NCI-H2029 treated with DMSO at 0.1 percent for 48 hours (cell line): Measurements from ENCODE around the gene DCDC2B.
A peak's percentile ranks its signal among the peaks of the same experiment; 100 is the strongest.

Experiments used
- DNase-seq: peaks from one replicate; lab custom pipeline; 2025; lab: John Stamatoyannopoulos, UW

DCDC2B gene

GRCh38 chr1:32223683-32224082 lies 14.8 kb downstream of the DCDC2B start:
- DNase-seq = no peak

GRCh38 chr1:32224285-32224684 lies 15.4 kb downstream of the DCDC2B start:
- DNase-seq = no peak

DNA sequence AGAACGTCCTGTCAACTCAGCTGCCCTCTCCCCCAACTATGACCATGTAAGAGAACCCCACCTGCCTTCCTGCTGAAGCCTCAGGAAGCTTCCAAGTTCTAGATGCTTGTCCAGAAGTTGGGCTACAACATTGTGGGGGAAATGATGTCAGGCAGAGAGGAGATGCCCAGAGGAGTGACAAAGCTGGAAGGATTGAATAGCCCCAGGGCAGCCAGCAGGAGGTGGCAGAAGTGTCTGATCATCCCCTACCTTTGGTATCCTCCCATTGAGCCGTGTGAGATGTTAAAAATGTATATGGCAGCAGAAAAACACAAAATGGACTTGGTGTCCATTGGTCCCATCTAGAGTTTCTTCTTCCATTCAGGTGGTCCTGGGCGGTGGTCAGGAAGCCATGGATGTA lies 19.9 kb downstream of the DCDC2B start:
- no peak for DNase-seq

- no peak for DNase-seq
These were observed 23.0 kb downstream of the DCDC2B start for GRCh38 chr1:32231843-32232432.

DNA sequence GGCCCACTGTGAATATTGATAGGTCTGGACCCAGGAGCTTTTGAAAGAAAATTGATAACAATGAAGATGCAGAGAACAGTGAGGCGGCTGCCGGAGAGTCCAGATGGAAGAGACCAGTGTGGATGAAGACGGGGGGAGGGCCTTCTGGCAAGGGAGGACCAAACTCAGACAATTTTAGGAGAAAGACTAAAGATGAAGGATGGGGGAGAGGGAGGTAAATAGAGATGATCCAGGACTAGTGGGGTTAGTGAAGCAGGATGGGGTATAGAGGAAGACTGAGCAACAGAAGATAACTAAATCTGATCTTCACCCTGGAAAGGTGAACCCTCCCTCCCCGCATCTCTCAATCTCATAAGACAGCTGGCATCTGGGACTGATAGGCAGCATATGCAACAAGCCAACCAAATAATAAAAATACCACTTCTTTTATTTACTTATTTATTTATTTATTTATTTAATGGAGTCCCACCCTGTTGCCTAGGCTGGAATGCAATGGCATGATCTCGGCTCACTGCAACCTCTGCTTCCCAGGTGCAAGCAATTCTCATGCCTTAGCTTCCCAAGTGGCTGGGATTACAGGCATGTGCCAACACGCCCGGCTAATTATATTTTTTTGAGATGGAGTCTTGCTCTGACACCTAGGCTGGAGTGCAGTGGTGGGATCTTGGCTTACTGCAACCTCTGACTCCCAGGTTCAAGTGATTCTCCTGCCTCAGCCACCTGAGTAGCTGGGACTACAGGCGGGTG lies 23.8 kb downstream of the DCDC2B start:
- DNase-seq = no peak

GRCh38 chr1:32234792-32235191 lies 25.9 kb downstream of the DCDC2B start:
- DNase-seq = no peak

GRCh38 chr1:32239337-32239736 lies 30.4 kb downstream of the DCDC2B start:
- DNase-seq = no peak

GRCh38 chr1:32239790-32240139 lies 30.9 kb downstream of the DCDC2B start:
- DNase-seq = no peak

GRCh38 chr1:32240140-32240951 lies 31.5 kb downstream of the DCDC2B start:
- DNase-seq = peak; percentile 34

DNA sequence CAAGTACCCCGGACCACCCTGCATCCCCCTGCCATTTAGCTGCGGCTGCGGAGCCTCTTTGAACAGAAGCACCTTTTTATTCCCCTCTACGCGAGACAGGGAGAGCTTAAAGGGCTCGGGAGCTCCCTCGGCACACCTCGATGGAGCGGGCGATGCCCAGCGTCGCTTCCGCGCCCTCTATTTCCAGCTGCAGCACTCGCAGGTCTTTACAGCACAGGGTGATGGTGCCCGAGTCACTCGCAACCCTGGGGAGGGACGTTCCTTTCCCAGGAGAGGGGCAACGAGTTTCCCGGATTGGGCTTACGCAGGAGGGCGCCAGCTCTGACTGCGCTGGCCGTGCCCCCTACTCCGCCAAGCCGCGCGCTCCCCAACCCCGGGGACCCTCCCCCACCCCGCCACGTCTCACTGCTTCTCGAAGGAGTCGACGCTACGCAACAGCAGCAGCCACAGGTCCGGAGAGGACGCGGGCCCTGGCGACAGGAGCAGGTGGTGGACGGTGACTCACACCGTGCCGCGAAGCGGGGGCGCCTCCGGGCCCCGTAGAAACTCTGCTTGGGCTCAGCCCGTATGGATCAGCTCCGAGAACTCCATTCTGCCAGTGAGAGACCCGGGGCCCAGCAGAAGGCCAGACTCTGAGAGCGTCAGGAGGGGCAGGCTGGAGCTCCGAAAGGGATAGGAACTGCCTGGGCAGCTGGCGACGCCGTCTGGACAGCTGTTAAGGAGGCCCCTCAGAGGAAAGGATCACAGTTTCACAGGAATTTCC lies 32.3 kb downstream of the DCDC2B start:
- DNase-seq = no peak

DNA sequence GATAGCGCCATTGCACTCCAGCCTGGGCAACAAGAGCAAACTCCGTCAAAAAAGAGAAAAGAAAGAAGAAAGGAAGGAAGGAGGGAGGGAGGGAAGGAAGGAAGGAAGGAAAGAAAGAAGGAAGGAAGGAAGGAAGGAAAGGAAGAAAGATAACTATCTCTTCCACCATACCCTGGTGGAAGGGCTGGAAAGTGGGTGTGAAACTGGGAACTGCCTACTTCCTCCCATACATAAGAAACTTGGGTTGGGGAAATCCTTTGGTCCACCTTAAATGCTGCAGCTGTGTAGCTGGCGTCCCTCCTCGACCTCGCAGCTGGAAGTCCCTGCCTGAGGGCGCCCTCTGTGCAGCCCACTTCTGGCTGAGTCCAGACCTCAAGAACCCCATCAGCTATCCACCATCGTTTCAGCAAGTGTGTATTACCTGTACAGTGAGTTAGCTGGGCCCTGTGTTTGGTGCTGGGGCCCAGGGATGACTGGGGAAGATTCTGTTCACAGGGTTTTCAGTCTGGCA lies 33.5 kb downstream of the DCDC2B start:
- no peak for DNase-seq

GRCh38 chr1:32246888-32247273 lies 38.0 kb downstream of the DCDC2B start, which contains the start of gene FAM167B:
Gene FAM167B, plus strand, starts transcription at chr1:32247222. Its CDS starts 200 bp downstream, at chr1:32247422.
- no peak for DNase-seq

DNA sequence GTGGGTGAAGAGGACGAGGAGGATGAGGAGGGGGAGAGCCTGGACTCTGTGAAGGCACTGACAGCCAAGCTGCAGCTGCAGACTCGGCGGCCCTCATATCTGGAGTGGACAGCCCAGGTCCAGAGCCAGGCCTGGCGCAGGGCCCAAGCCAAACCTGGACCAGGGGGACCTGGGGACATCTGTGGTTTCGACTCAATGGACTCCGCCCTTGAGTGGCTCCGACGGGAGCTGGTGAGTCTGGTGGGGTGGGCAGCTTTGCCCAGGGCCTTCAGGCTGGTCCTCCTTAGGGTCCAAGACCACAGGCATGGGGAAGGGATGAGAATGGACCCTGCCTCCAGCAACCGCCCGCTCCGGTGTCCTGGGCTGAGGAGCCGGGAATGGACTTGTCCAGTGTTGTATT lies 38.6 kb downstream of the DCDC2B start:
- no peak for DNase-seq

- no peak for DNase-seq
These were observed 39.3 kb downstream of the DCDC2B start for GRCh38 chr1:32247983-32248889.

GRCh38 chr1:32249831-32250525 lies 41.1 kb downstream of the DCDC2B start:
- DNase-seq = no peak

DNA sequence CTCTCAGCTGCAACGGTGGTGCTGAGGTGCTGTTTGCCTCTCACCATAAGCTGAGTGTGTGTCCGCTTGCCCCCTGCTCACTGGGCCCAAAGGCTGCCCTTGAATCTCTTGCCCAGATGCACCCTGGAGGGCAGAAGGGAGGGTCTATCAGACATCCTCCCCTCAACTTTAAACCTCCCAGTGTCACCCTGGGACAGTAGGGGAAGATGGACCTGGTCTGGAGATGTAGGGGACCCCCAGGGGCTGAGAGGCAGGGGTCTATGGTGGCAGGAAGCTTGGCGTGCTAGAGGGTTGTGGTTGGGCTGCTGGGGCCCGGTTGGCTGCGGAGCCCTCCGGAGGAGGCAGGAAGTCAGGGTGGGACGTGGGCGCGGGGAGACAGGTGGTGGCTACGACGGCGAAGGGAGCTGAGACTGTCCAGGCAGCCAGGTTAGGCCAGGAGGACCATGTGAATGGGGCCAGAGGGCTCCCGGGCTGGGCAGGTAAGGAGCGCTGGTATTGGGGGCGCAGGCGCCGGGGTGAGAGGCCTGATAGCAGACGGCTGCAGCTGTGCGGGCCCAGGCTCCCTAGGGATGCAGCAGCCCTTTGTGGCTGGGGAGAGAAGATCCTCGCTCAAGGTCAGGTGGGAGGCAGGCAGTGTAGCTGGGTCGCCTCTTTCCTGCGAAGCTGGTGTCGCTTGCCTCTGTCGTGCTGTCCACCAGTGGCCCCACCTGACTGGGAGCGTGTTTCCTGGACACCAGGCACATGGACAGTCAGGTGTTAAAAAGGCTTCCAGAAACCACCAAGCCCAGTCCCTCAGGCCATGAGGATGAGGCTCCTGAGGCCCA lies 42.2 kb downstream of the DCDC2B start, which contains the start of gene LCK:
LCK (plus strand) TSS at position 373 of the 824 bp plus-strand sequence. CDS start 23,065 bp downstream, outside the sequence.
- DNase-seq = no peak

DNA sequence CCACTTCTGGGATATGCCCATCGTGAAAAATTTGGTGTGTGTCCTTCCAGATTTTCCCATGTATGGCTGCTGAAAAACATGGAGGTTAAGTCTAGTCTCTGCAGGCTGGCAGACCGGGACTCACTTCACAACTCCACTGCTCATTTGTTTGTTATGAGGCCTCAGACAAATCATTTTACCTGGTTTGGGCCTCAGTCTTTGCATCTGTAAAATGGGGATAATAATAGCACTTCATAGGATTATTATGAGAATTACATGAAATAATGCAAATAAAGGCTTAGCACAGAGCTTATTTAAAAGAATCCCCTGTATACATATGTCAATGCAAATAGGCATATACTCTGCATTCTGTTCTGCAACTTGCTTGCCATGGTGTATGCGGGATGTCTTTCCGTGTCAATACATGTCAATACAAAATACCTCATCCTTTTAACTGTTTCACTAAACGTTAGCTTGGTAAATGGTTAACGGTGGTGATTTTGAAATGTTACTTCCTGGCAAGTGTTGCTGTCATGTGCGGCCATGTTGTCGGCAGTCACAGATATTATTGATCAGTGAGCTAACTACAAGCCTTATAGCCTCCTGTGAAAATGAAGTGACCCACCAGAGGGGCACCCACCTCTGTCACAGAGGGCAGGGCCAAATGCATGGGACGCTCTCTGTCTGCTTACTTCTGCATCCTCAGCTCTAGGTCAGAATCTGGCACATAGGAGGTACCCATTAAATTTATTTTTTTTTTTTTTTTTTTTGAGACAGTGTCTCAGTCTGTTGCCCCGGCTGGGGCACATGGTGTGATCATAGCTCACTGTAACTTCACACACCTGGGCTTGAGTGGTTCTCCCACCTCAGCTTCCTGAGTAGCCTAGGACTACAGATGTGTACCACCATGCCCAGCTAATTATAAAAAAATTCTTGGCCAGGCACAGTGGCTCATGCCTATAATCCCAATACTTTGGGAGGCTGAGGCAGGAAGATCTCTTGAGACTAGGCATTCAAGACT lies 46.5 kb downstream of the DCDC2B start:
- DNase-seq = no peak
